Skeletal muscle cell (primary cell): ENCODE data around the gene ADAMTSL5.
A peak's percentile ranks its signal among the peaks of the same experiment; 100 is the strongest.

ENCODE experiments used
- DNase-seq: peaks from one replicate; pipeline ENCODE4 v3.0.0-alpha.2; 2010; ENCODE audit warnings: low read depth
- H3K4me3 ChIP-seq: 2 replicates; pipeline ENCODE4 v1.5.1; 2011; ENCODE audit warnings: low read depth, mild to moderate bottlenecking, control low read depth, low read length, moderate library complexity

Gene ADAMTSL5

DNA sequence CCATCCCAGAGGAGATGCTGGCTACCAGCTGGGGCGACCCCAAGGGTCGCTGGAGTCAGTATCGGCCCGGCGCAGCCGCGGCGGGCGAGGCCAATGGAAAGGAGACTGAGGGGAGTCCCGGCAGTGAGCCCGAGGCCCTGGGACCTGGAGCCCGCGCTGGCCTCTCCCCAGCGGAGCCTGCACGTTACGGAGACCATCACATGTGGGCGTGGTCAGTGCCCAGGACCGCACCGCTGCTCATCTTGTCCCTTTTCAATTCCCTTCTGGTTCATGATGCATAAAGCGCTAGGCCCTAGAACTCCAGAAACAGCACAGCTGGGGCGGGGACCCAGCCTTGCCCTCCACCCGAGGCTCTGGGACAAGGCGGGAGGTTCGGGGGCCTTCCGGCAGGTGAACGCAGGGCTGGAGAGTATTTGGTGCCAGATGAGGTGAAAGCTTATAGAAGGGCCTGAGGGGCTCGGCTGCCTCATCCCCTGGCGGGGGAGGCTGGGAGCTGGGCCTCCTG is 41.8 kb downstream of the ADAMTSL5 start:
- H3K4me3 ChIP-seq: peak overlapping the region; percentile 32

DNA sequence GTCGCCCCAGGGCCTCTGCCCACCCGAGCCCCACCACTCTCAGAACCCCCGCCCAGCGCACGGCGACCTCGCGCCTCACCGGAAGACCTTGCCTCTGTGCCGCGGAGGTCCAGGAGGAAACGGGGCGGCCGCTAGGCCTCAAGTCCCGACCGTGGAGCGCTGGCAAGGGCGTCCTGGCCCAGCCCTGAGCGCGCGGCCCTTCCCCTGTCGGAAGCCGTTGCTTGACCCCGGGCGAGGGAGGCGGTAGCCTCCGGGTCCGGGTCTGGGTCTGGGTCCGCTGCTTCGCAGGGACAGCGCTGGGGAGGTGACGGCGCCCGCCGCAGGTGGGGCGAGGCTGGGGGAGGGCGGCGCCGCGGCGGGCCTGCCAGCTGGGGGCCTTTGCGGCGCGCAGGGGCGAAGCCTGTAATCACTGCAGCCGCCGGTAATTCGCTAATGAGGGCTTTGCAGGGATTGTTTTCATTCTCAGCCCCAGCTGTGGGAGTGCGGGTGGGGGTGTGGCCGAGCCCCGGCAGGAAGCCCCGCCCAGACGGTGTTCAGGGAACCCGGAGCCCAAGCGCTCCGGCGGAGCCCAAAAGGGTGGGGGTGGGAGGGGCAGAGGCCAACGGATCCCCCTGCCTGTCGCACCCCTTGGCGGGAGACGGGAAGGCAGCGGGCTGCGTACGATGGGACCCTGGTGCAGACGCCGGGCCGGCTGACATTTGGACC is 42.4 kb downstream of the ADAMTSL5 start:
- DNase-seq: no peak
- H3K4me3 ChIP-seq: peak overlapping the region; percentile 32

More for the DNA sequence above, 41.8 kb downstream of the ADAMTSL5 start:
- DNase-seq: no peak

DNA sequence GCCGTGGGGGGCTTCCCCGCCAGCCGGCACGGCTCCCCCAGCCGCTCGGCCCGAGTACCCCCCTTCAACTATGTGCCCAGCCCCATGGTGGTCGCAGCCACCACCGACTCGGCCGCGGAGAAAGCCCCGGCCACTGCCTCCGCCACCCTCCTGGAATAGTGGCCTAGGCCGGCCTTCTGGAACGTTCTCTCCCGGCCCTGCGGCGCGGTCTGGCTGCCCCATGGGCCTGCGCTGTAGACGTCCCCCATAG is 42.8 kb downstream of the ADAMTSL5 start:
- peak overlapping the region; percentile 32 for H3K4me3 ChIP-seq
- no peak for DNase-seq

DNA sequence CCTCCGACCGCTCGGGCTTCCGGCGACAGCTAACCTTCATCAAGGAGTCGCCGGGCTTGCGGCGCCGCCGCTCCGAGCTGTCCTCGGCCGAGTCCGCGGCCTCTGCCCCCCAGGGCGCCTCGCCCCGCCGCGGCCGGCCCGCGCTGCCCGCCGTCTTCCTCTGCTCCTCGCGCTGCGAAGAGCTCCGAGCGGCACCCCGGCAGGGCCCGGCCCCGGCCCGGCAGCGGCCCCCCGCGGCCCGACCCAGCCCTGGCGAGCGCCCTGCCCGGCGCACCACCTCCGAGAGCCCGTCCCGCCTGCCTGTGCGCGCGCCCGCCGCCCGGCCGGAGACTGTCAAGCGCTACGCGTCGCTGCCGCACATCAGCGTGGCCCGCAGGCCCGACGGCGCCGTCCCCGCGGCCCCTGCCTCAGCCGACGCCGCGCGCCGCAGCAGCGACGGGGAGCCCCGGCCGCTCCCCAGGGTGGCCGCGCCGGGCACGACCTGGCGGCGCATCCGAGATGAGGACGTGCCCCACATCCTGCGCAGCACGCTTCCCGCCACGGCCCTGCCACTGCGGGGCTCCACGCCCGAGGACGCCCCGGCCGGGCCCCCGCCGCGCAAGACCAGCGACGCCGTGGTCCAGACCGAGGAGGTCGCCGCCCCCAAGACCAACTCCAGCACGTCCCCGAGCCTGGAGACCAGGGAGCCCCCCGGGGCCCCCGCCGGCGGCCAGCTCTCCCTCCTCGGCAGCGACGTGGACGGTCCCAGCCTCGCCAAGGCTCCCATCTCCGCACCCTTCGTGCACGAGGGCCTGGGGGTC is 43.4 kb downstream of the ADAMTSL5 start:
- H3K4me3 ChIP-seq: peak overlapping the region; percentile 32
- no peak for DNase-seq

DNA sequence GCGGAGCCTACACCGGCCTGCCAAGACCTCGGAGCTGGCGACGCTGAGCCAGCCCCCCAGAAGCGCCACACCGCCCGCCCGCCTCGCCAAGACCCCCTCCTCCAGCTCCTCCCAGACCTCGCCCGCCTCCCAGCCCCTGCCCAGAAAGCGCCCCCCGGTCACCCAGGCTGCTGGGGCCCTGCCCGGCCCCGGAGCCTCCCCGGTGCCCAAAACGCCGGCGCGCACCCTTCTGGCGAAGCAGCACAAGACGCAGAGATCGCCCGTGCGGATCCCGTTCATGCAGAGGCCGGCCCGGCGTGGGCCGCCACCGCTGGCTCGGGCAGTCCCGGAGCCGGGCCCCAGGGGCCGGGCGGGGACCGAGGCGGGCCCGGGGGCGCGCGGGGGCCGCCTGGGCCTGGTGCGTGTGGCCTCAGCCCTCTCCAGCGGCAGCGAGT is 44.0 kb downstream of the ADAMTSL5 start:
- DNase-seq: no peak
- peak overlapping the region; percentile 21 for H3K4me3 ChIP-seq

DNA sequence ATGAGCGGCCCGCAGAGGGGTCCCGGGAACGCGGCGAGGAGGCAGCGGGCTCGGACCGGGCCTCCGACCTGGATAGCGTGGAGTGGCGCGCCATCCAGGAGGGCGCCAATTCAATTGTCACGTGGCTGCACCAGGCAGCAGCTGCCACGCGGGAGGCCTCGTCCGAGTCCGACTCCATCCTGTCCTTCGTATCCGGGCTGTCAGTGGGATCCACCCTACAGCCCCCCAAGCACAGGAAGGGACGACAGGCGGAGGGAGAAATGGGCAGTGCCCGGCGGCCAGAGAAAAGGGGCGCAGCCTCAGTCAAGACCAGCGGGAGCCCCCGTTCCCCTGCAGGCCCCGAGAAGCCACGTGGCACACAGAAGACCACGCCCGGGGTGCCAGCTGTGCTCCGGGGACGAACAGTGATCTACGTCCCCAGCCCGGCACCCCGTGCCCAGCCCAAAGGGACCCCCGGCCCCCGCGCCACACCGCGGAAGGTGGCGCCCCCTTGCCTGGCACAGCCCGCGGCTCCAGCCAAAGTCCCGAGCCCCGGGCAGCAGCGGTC is 44.5 kb downstream of the ADAMTSL5 start:
- peak overlapping the region; percentile 21 for H3K4me3 ChIP-seq
- no peak for DNase-seq

DNA sequence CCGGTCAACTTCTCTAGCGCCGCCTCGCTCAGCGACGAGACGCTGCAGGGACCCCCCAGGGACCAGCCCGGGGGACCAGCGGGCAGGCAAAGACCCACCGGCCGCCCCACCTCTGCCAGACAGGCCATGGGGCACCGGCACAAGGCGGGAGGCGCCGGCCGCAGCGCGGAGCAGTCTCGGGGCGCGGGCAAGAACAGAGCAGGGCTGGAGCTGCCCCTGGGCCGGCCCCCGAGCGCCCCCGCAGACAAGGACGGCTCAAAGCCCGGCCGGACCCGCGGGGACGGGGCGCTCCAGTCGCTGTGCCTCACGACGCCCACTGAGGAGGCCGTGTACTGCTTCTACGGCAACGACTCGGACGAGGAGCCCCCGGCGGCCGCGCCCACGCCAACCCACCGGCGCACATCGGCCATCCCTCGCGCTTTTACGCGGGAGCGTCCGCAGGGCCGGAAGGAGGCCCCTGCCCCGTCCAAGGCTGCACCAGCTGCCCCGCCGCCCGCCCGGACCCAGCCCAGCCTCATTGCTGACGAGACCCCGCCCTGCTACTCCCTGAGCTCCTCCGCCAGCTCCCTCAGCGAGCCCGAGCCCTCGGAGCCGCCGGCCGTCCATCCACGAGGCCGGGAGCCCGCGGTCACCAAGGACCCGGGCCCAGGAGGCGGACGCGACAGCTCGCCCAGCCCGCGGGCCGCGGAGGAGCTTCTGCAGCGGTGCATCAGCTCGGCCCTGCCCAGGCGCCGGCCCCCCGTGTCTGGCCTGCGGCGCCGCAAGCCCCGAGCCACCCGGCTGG is 45.1 kb downstream of the ADAMTSL5 start:
- DNase-seq: no peak
- no peak overlapping the region for H3K4me3 ChIP-seq

DNA sequence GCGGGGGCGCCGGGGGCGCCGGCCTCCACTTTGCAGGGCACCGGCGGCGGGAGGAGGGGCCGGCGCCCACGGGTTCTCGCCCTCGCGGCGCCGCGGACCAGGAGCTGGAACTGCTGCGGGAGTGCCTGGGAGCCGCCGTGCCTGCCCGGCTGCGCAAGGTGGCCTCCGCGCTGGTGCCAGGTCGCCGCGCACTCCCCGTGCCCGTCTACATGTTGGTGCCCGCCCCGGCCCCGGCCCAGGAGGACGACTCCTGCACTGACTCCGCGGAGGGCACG is 45.7 kb downstream of the ADAMTSL5 start:
- no peak for DNase-seq
- H3K4me3 ChIP-seq: no peak overlapping the region

DNA sequence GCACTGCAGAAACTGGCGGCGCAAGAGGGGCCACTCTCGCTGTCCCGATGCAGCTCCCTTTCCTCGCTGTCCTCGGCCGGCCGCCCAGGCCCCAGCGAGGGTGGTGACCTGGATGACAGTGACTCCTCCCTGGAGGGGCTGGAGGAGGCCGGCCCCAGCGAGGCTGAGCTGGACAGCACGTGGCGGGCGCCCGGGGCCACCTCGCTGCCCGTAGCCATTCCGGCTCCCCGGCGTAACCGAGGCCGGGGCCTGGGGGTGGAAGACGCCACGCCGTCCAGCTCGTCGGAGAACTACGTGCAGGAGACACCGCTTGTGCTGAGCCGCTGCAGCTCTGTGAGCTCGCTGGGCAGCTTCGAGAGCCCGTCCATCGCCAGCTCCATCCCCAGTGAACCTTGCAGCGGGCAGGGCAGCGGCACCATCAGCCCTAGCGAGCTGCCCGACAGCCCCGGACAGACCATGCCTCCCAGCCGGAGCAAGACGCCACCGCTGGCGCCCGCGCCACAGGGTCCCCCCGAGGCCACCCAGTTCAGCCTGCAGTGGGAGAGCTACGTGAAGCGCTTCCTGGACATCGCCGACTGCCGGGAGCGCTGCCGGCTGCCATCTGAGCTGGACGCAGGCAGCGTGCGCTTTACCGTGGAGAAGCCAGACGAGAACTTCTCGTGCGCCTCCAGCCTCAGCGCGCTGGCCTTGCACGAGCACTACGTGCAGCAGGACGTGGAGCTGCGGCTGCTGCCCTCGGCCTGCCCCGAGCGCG is 46.2 kb downstream of the ADAMTSL5 start:
- no peak for DNase-seq
- H3K4me3 ChIP-seq: no peak overlapping the region

DNA sequence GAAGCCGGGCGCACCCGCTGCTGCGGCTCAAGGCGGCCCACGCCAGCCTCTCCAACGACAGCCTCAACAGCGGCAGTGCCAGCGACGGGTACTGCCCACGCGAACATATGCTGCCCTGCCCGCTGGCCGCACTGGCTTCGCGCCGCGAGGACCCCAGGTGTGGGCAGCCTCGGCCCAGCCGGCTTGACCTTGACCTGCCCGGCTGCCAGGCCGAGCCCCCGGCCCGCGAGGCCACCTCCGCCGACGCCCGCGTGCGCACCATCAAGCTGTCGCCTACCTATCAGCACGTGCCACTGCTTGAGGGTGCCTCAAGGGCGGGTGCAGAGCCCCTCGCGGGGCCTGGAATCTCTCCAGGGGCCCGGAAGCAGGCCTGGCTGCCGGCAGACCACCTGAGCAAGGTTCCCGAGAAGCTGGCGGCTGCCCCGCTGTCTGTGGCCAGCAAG is 46.8 kb downstream of the ADAMTSL5 start:
- no peak overlapping the region for H3K4me3 ChIP-seq
- DNase-seq: no peak

DNA sequence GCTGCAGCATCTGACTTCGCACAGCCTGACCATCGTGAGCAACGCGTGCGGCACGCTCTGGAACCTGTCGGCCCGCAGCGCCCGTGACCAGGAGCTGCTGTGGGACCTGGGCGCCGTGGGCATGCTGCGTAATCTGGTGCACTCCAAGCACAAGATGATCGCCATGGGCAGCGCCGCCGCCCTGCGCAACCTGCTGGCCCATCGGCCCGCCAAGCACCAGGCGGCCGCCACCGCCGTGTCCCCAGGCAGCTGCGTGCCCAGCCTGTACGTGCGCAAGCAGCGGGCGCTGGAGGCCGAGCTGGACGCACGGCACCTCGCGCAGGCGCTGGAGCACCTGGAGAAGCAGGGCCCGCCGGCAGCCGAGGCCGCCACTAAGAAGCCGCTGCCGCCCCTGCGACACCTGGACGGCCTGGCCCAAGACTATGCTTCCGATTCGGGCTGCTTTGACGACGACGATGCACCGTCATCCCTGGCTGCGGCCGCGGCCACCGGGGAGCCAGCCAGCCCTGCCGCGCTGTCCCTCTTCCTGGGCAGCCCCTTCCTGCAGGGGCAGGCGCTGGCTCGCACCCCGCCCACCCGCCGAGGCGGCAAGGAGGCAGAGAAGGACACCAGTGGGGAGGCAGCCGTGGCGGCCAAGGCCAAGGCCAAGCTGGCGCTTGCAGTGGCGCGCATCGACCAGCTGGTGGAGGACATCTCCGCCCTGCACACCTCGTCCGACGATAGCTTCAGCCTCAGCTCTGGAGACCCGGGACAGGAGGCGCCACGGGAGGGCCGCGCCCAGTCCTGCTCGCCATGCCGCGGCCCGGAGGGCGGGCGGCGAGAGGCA is 47.4 kb downstream of the ADAMTSL5 start:
- DNase-seq: no peak
- H3K4me3 ChIP-seq: no peak overlapping the region

DNA sequence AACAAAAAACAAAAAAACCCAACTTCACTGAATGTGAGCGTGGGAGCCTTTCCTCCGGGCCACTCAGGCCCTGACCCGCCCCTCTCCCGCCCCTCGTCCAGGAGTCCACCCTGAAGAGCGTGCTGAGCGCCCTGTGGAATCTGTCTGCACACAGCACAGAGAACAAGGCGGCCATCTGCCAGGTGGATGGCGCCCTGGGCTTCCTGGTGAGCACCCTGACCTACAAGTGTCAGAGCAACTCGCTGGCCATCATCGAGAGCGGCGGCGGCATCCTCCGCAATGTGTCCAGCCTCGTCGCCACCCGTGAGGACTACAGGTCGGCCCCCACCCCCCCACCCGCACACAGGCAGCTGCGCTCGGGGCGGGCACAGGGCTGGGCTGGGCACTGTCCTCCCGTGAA is 51.0 kb downstream of the ADAMTSL5 start:
- no peak overlapping the region for H3K4me3 ChIP-seq
- DNase-seq: no peak

DNA sequence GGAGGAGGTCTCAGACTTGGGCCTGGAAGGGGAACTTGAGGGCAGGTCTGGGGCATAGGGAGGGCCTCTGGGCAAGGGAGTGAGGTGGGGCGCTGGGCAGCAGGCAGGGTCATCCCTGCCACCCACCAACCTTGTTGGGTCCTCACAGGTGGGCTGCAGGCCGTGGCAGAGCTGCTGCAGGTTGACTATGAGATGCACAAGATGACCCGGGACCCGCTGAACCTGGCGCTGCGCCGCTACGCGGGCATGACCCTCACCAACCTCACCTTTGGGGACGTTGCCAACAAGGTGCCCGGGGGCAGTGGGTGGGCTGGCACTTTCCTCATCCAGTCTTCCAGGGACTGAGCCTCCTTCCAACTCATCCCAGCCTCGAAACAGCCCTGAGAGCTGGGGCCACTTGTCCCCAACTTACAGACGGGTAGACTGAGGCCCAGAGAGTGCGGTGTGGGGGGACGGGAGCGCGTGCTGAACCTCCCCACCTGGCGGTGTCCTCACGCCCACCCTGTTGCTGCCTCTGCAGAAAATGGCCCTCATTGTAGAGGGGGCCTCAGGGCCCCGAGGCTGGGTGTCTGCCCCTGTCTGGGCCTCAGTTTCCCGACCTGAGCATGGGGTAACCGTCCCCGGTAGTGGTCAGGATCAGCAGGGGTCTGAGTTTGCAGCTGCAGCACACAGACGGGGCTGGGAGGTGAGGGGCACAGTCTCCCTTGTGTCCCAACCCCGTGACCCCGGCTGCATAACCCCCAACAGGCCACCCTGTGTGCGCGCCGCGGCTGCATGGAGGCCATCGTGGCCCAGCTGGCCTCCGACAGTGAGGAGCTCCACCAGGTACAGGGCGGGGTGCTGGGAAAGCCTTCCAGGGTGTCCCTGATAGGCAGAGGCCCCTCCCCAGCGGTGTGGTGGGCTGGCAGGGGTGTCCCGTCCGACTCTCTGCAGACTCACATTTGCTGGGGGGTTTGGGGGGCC is 52.5 kb downstream of the ADAMTSL5 start:
- DNase-seq: no peak
- no peak overlapping the region for H3K4me3 ChIP-seq

DNA sequence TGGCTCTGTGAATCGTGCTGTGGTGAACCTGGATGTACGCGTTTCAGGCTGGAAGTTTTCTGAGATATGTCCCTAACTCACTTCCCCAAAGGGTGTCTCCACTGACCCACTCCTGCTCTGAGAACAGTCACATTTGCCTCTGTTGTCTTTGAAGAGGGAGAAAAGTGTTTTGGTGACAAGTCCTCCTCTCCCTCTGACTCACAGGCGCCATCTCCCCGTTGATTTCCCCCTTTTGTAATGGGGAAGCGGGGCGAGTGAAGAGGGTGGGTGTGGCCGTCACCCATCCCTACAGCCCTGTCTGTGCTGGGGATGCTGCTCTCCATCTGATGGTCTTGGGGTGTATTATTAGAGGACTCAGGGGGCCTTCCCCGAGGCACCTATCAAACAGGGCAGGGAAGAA is 53.3 kb downstream of the ADAMTSL5 start:
- DNase-seq: no peak
- no peak overlapping the region for H3K4me3 ChIP-seq

DNA sequence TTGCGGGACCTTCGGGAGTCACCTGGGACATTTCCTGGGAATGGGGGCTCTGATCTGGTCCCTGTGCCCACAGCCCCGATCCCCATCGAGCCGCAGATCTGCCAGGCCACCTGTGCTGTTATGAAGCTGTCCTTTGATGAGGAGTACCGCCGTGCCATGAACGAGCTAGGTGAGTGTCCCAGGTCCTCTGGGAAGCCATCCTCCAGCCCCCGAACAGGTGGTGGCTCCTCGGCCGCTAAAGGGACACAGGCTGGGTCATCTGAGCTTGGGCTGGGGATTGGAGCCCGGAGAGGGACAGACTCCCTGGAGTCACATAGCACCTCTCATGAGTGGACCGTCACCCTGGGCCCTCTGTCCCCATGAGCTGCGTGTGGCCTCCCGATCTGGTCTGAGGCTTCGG is 54.9 kb downstream of the ADAMTSL5 start:
- H3K4me3 ChIP-seq: no peak overlapping the region
- no peak for DNase-seq

DNA sequence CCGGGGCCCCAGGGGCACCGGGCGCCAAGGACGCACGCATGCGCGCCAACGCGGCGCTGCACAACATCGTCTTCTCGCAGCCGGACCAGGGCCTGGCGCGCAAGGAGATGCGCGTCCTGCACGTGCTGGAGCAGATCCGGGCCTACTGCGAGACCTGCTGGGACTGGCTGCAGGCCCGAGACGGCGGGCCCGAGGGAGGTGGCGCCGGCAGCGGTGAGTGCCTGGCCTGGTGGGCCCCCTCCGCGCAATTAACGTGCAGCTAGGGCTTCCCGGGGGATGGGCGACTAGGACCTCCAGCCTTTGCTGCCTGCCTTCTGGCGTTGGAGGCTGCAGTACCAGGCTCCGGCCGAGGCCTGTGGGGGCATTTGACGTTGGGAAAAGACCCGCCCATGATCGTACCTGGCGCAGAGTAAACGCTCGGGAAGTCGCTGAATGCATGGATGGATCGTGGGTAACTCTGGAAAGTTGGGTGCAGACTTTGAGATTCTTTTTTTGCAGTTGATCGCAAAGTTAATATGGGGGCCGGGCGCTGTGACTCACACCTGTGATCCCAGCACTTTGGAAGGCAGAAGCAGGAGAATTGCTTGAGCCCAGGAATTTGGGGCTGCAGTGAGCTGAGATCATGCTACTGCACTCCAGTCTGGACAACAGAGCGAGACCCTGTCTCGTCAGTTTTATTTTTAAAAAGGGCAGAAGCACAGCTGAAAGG is 55.6 kb downstream of the ADAMTSL5 start:
- no peak for DNase-seq
- H3K4me3 ChIP-seq: no peak overlapping the region
